SK-N-SH treated with all-trans-retinoic acid at 6 μM for 48 hours (cell line): ENCODE measurements around the gene HOXD12.

Experiments used
- ATAC-seq: fragments of 200-7000 bp; cut with Tn5 transposase; 3 replicates; pipeline ENCODE4 v1.9.1; 2020; ENCODE audit warnings: mild to moderate bottlenecking, moderate library complexity
- ARNTL ChIP-seq: fragments of 450-650 bp; formaldehyde crosslinking; IDR thresholded peaks from 2 replicates; pipeline ENCODE4 v1.5.0; 2020; ENCODE audit warnings: low read depth, mild to moderate bottlenecking, moderate library complexity, borderline replicate concordance
- CREB5 ChIP-seq: fragments of 250-450 bp; sonication (Bioruptor Pico); IDR thresholded peaks from 2 replicates; pipeline ENCODE4 v1.5.1; 2020; ENCODE audit warnings: low read depth, mild to moderate bottlenecking, moderate library complexity
- CSDC2 ChIP-seq: fragments of 250-450 bp; sonication (Bioruptor Pico); IDR thresholded peaks from 2 replicates; pipeline ENCODE4 v1.5.0; 2020; ENCODE audit warnings: mild to moderate bottlenecking, moderate library complexity
- GLIS3 ChIP-seq: fragments of 250-450 bp; sonication (Bioruptor Pico); IDR thresholded peaks from 2 replicates; pipeline ENCODE4 v1.5.0; 2020; ENCODE audit warnings: mild to moderate bottlenecking, moderate library complexity
- ISL1 ChIP-seq: fragments of 250-450 bp; sonication (Bioruptor Pico); IDR thresholded peaks from 2 replicates; pipeline ENCODE4 v2.1.2; 2022; ENCODE audit warnings: mild to moderate bottlenecking, moderate library complexity
- PATZ1 ChIP-seq: fragments of 250-450 bp; sonication (Bioruptor Pico); IDR thresholded peaks from 2 replicates; pipeline ENCODE4 v1.8.0; 2020; ENCODE audit warnings: mild to moderate bottlenecking, moderate library complexity, borderline replicate concordance
- PPARA ChIP-seq: fragments of 250-450 bp; sonication (Bioruptor Pico); IDR thresholded peaks from 2 replicates; pipeline ENCODE4 v1.5.0; 2020; ENCODE audit warnings: mild to moderate bottlenecking, borderline replicate concordance
- TCF4 ChIP-seq: fragments of 250-450 bp; sonication (Bioruptor Pico); IDR thresholded peaks from 2 replicates; pipeline ENCODE4 v1.8.0; 2021; ENCODE audit warnings: mild to moderate bottlenecking, moderate library complexity, borderline replicate concordance
- TSHZ2 ChIP-seq: fragments of 250-450 bp; sonication (Bioruptor Pico); IDR thresholded peaks from 2 replicates; pipeline ENCODE4 v1.5.0; 2020; ENCODE audit warnings: mild to moderate bottlenecking, moderate library complexity
- ZC3H10 ChIP-seq: fragments of 250-450 bp; sonication (Bioruptor Pico); IDR thresholded peaks from 2 replicates; pipeline ENCODE4 v1.5.1; 2021; ENCODE audit warnings: mild to moderate bottlenecking, moderate library complexity
- ZFP3 ChIP-seq: fragments of 250-450 bp; sonication (Bioruptor Pico); IDR thresholded peaks from 2 replicates; pipeline ENCODE4 v1.5.0; 2020; ENCODE audit warnings: mild to moderate bottlenecking, moderate library complexity
- ZFP30 ChIP-seq: fragments of 450-650 bp; formaldehyde crosslinking; IDR thresholded peaks from 2 replicates; pipeline ENCODE4 v1.5.0; 2022; ENCODE audit warnings: mild to moderate bottlenecking, moderate library complexity
- ZNF565 ChIP-seq: fragments of 450-650 bp; formaldehyde crosslinking; conservative IDR thresholded peaks from 2 replicates; pipeline ENCODE4 v1.5.0; 2020; ENCODE audit warnings: low read depth, mild to moderate bottlenecking, moderate library complexity
- ZNF70 ChIP-seq: fragments of 450-650 bp; formaldehyde crosslinking; IDR thresholded peaks from 2 replicates; pipeline ENCODE4 v1.5.0; 2020; ENCODE audit warnings: mild to moderate bottlenecking, moderate library complexity
- ZNF8 ChIP-seq: fragments of 450-650 bp; formaldehyde crosslinking; IDR thresholded peaks from 2 replicates; pipeline ENCODE4 v1.5.0; 2020; ENCODE audit warnings: mild to moderate bottlenecking, moderate library complexity
- TF ChIP-seq, protein P1 (sequence below): fragments of 250-450 bp; sonication (Bioruptor Pico); IDR thresholded peaks from 2 replicates; pipeline ENCODE4 v1.8.0; 2021; ENCODE audit warnings: low read depth, mild to moderate bottlenecking, moderate library complexity, borderline replicate concordance

Gene HOXD12

GRCh38 chr2:176121190-176122051 is 21.8 kb downstream of the HOXD12 start:
- no peak for ATAC-seq
- TF ChIP-seq, protein P1, sequence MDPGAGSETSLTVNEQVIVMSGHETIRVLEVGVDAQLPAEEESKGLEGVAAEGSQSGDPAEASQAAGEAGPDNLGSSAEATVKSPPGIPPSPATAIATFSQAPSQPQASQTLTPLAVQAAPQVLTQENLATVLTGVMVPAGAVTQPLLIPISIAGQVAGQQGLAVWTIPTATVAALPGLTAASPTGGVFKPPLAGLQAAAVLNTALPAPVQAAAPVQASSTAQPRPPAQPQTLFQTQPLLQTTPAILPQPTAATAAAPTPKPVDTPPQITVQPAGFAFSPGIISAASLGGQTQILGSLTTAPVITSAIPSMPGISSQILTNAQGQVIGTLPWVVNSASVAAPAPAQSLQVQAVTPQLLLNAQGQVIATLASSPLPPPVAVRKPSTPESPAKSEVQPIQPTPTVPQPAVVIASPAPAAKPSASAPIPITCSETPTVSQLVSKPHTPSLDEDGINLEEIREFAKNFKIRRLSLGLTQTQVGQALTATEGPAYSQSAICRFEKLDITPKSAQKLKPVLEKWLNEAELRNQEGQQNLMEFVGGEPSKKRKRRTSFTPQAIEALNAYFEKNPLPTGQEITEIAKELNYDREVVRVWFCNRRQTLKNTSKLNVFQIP (CRISPR knock-in tag), result no peak
- TF ChIP-seq ISL1 (CRISPR knock-in tag), result no peak
- TF ChIP-seq ZFP3 (CRISPR knock-in tag), result no peak
- TF ChIP-seq ZNF70 (CRISPR knock-in tag), result no peak
- TF ChIP-seq ZNF8, result no peak
- TF ChIP-seq ZNF565 (CRISPR knock-in tag), result no peak
- no peak for TF ChIP-seq TSHZ2 (CRISPR knock-in tag)
- no peak for TF ChIP-seq ARNTL (CRISPR knock-in tag)
- no peak for TF ChIP-seq CREB5 (CRISPR knock-in tag)
- no peak for TF ChIP-seq GLIS3 (CRISPR knock-in tag)
- no peak for TF ChIP-seq ZFP30 (CRISPR knock-in tag)
- TF ChIP-seq PPARA (CRISPR knock-in tag), result no peak
- TF ChIP-seq PATZ1, result no peak
- TF ChIP-seq TCF4 (CRISPR knock-in tag), result no peak

DNA sequence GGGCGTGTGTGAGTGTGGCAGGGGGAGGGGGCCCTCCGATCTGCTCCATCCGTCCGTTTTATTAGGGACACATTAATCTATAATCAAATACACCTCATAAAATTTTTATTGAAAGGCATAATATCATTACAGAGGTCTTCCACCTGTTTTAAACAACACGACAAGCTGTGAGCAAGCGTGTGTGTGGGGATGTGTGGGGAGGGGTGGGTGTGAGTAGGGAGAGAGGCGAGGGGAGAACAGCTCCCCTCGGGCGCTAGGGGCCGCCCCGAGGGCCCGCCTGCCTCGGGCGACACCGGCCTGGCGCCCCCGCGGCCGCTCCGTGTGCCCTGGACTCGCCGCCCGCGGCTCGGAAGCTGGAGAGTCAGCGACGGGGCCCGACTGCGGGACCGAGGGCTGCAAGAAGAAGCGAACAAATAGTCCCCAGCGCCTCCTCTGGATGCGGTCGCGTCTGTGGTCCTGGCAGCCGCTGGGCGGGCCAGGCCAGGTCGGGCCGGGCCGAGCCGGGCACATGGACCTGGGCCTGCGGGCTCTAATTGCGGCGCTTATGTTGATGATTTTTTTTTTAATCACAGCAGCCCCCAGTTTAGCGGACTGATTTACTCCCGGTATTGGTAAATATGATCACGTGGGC is 22.6 kb downstream of the HOXD12 start:
- peak; percentile 57 for ATAC-seq
- TF ChIP-seq ZC3H10 (CRISPR knock-in tag) (no peak), PATZ1 (peak; percentile 85; the same call in 1 of the 2 replicates), ZNF70 (CRISPR knock-in tag) (no peak), ARNTL (CRISPR knock-in tag) (no peak), CSDC2 (no peak)

DNA sequence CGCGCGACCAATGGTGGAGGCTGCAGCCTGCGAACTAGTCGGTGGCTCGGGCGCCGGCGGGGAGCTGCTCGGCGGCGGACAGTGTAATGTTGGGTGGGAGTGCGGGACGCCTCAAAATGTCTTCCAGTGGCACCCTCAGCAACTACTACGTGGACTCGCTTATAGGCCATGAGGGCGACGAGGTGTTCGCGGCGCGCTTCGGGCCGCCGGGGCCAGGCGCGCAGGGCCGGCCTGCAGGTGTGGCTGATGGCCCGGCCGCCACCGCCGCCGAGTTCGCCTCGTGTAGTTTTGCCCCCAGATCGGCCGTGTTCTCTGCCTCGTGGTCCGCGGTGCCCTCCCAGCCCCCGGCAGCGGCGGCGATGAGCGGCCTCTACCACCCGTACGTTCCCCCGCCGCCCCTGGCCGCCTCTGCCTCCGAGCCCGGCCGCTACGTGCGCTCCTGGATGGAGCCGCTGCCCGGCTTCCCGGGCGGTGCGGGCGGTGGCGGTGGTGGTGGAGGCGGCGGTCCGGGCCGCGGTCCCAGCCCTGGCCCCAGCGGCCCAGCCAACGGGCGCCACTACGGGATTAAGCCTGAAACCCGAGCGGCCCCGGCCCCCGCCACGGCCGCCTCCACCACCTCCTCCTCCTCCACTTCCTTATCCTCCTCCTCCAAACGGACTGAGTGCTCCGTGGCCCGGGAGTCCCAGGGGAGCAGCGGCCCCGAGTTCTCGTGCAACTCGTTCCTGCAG is 23.3 kb downstream of the HOXD12 start, which contains the start of gene HOXD9:
HOXD9 (plus strand) TSS at position 37 of the 728 bp plus-strand sequence; CDS start at position 87, 50 bp downstream.
- TF ChIP-seq ISL1 (CRISPR knock-in tag) (no peak), ZFP3 (CRISPR knock-in tag) (no peak), TSHZ2 (CRISPR knock-in tag) (no peak)
- TF ChIP-seq, all 23 proteins: peak for 0
- ATAC-seq, result peak; percentile 87
